HL-60 (cell line): Measurements from ENCODE around the gene MTIF3.

ENCODE experiments used
- POLR2AphosphoS5 ChIP-seq: IDR thresholded peaks from 2 replicates; pipeline ENCODE4 v1.6.1; 2012; ENCODE audit warnings: low read depth
- SPI1 ChIP-seq: IDR thresholded peaks from 2 replicates; pipeline ENCODE4 v1.6.1; 2012; ENCODE audit warnings: low read depth, mild to moderate bottlenecking, borderline replicate concordance
- TF ChIP-seq, protein P1 (sequence below): IDR thresholded peaks from one replicate; pipeline ENCODE4 v1.5.1; 2011; ENCODE audit warnings: low read length, control low read depth, inconsistent platforms; ENCODE audit not compliant: insufficient read depth
- TF ChIP-seq, protein P2 (sequence below): IDR thresholded peaks from 2 replicates; pipeline ENCODE4 v1.6.1; 2012; ENCODE audit warnings: low read depth; ENCODE audit not compliant: insufficient replicate concordance

DNA sequence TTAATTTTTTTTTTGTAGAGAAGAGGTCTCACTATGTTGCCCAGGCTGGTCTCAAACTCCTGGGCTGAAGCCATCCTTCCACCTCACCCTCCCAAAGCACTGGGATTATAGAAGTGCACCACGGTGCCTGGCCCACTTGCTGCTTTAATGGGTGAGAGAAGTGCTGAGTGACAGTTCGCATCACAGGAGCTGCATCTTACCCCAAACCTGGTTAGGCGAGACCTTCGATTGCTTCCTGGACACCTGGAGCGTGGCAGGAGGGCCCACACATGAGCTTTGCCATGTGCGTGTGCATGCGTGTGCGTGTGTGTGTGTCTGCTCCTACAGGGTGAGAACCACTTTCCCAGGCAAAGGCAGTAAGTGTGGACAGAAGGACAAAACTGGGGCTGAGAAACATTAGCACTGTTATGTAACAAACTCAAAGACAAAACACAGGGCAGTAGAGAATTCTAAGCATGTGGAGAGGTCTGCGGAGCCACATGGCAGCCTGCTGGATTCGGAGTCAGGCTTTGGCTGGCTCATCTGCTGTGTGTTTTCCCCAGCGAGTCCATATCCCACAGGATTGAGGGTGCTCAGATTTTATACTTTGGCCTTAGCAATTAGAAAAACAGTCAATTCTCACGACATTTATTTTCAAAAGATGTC lies 11.7 kb upstream of the MTIF3 start:
- TF ChIP-seq, protein P1, sequence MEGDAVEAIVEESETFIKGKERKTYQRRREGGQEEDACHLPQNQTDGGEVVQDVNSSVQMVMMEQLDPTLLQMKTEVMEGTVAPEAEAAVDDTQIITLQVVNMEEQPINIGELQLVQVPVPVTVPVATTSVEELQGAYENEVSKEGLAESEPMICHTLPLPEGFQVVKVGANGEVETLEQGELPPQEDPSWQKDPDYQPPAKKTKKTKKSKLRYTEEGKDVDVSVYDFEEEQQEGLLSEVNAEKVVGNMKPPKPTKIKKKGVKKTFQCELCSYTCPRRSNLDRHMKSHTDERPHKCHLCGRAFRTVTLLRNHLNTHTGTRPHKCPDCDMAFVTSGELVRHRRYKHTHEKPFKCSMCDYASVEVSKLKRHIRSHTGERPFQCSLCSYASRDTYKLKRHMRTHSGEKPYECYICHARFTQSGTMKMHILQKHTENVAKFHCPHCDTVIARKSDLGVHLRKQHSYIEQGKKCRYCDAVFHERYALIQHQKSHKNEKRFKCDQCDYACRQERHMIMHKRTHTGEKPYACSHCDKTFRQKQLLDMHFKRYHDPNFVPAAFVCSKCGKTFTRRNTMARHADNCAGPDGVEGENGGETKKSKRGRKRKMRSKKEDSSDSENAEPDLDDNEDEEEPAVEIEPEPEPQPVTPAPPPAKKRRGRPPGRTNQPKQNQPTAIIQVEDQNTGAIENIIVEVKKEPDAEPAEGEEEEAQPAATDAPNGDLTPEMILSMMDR: no peak
- TF ChIP-seq SPI1 (no peak), POLR2AphosphoS5 (no peak)
- TF ChIP-seq, protein P2, sequence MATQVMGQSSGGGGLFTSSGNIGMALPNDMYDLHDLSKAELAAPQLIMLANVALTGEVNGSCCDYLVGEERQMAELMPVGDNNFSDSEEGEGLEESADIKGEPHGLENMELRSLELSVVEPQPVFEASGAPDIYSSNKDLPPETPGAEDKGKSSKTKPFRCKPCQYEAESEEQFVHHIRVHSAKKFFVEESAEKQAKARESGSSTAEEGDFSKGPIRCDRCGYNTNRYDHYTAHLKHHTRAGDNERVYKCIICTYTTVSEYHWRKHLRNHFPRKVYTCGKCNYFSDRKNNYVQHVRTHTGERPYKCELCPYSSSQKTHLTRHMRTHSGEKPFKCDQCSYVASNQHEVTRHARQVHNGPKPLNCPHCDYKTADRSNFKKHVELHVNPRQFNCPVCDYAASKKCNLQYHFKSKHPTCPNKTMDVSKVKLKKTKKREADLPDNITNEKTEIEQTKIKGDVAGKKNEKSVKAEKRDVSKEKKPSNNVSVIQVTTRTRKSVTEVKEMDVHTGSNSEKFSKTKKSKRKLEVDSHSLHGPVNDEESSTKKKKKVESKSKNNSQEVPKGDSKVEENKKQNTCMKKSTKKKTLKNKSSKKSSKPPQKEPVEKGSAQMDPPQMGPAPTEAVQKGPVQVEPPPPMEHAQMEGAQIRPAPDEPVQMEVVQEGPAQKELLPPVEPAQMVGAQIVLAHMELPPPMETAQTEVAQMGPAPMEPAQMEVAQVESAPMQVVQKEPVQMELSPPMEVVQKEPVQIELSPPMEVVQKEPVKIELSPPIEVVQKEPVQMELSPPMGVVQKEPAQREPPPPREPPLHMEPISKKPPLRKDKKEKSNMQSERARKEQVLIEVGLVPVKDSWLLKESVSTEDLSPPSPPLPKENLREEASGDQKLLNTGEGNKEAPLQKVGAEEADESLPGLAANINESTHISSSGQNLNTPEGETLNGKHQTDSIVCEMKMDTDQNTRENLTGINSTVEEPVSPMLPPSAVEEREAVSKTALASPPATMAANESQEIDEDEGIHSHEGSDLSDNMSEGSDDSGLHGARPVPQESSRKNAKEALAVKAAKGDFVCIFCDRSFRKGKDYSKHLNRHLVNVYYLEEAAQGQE: no peak
